Measurements from ENCODE around the gene ENTREP3. TPM values are rescaled to one million over a fixed set of nuclear protein-coding genes. Genes with fewer than 3 reads are reported as not detected.
A peak's percentile ranks its signal among the peaks of the same experiment; 100 is the strongest.

ENTREP3 gene
- total RNA-seq, 1 donor from 2014 or later: 14.8 TPM

DNA sequence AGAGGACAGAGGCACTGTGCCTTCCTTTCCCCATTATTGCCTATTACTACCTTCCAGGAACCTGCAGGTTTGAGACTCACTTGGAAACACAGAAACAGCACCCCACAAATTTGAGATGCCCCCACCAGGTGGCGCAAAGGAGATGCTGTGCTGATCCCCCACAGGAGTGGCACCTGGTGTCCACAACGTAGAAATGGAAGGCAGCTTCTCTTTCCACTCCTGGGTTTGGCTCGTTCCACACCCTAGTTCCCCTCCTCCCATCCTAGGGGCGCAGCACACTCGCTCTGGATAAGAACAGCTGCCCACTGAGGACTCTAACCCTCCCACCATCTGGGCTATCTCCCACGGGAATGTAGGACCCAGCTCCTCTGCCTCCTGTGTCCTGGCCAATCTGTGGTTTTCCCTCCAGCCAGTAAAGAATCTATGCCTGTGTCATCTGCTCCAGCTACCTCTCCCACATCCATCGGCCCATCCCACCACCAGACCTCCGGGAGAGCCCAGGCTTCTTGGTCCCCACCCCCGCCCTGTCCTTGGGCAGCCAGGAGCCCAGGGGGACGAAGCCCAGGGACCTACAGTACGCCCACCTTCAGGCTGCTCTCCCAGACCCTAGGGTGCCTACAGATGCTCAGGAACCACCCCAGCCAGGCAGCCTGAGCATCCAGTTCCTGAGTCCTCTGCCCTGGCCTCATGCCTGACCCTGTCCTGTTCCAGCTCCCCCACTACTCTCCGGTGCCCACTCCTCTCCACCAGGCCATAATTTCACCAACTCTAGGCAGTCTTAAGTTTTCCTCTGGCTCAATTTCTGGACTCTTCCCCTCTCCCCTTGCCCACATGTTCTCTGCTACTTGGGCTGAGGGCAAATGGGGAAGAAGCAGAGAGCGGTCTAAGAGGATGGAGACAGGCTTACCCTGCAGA is 48.1 kb downstream of the ENTREP3 start:
- Mint-ChIP-seq H3K9me3 (no peaks in the 10 kb centered on the region), H3K36me3 (ENCODE audit: low read depth) (peaks cover 17% of the 10 kb centered on the region), H3K4me1 (peaks cover 20% of the 10 kb centered on the region), H3K4me3 (peak overlapping the region; percentile 52), H3K27me3 (no peaks in the 10 kb centered on the region), H3K27ac (peak overlapping the region; percentile 74)
- intact Hi-C loops (cut with micrococcal nuclease): loop anchor here (1.0 to 5.0 kb wide), 3 partner anchors 19 to 116 kb away; partner anchors contain the start of gene SCAMP3
- peak; percentile 38 for TF ChIP-seq CTCF (IDR thresholded peaks at IDR 0.05)
- DNase-seq (peak; percentile 84), ATAC-seq (ENCODE audit: low read depth) (peak; percentile 41)
- CTCF ChIA-PET: interaction anchor here (0.8 to 7.6 kb wide), 12 partner anchors 11 to 117 kb away, joined by 3 to 110 read pairs (median 5); partner anchors contain the start of genes KRTCAP2, RUSC1 and TRIM46
- POLR2A ChIA-PET: interaction anchor here (0.5 to 3.7 kb wide), 9 partner anchors 12 to 356 kb away, joined by 3 to 75 read pairs (median 6); no protein-coding TSS in a partner anchor

DNA sequence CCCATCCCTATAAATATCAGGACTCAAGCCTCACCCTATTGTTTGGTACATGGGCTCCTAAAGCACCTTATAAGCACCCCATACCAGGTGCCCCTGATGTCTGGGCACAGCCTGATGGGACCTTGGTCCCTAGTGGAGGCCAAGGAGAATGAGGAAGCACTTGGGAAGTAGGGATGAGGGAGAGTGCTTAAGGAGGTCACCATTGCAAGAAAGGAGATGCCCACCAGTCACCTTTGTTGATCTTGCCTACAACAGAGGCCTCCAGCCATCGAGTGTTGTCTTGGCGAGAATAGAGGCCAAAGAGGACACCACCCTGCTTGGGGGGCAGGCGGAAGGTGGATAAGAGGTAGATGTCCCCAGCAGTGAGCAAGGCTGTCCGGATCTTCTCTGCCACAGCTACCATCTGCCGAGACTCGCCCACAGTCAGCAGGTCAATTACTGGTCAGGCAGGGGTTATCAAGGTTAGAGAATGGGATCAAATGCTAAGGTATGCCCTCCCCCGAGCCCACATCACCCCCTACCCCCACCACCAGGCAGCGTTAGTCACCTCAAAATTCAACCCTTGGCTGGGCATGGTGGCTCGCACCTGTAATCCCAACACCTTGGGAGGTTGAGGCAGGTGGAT is 49.2 kb downstream of the ENTREP3 start:
- ChIA-PET CTCF (interaction anchor here (1.7 to 7.6 kb wide), 2 partner anchors 19 to 114 kb away, joined by 4 to 110 read pairs; partner anchors contain the start of gene RUSC1), POLR2A (interaction anchor here (1.1 kb wide), 1 partner anchor 13 kb away, joined by 3 read pairs; no protein-coding TSS in a partner anchor)
- DNase-seq: no peak
- Mint-ChIP-seq H3K4me1 (peaks cover 20% of the 10 kb centered on the region), H3K27ac (no peak overlapping the region), H3K27me3 (no peaks in the 10 kb centered on the region), H3K4me3 (no peak overlapping the region), H3K36me3 (ENCODE audit: low read depth) (peaks cover 7% of the 10 kb centered on the region), H3K9me3 (no peaks in the 10 kb centered on the region)
- intact Hi-C loops (cut with micrococcal nuclease): loop anchor here (5.0 kb wide), 1 partner anchor 56 kb away; the partner anchor contains the start of gene SCAMP3
- no peak for ATAC-seq (ENCODE audit: low read depth)
- TF ChIP-seq CTCF (IDR thresholded peaks at IDR 0.05): no peak

DNA sequence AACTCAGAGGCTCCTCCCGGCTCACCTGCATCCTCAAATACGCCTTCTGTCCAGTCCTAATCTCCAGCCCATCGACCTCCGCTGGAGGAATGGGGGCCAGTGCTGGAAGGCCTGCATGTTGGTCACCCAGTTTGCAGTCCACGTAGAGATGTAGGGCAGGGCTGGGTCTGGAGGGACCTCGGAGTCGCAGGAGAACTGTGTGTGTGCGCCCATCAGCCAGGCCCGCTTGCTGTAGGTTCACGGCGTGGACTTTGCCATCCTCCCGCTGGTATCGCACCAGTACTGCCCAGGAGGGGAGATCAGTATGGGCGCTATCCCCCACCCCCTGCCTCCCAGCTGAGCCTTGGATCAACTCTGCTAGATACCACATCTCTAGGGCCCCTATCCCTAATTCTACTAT is 50.2 kb downstream of the ENTREP3 start:
- H3K9me3 Mint-ChIP-seq: no peaks in the 10 kb centered on the region
- no peak overlapping the region for H3K4me3 Mint-ChIP-seq

DNA sequence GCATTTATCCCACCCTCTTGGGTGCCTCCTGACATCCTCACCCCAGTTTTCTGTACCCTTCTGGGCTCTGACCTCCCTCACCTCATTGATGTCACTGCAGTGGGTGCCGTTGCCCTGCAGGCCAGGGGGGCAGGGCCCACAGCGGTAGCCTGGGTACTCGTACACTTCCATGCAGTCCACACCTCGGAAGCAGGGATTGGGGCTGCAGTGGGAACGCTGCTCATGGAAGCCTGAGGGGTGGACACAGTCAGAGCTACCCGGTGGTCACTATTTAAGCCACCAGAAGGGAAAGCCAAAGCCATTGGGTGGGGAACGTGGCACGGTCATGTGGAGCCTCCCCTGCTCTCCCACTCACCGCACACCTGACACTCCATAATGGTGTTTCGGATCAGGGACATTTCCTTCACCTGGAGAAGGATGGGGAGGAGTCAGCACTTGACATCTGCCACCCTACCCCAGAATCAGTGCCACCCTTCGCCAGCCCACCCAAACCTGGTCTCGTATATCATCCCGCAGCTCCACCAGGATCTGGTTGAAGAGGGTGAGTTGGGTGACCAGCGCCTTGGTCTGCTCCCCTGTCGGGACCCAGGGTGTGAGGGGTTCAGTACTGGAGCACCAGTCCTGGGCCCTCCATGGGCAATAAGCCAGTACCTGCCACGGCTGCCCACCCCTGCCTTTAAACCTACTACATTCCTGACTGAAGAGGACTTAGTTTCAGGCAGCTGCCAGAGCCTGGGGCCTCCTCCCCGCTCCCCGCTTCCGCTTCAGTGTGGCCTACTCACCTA is 52.4 kb downstream of the ENTREP3 start:
- DNase-seq (no peak), ATAC-seq (ENCODE audit: low read depth) (no peak)
- intact Hi-C loops (cut with micrococcal nuclease): no loop called here
- H3K27me3 Mint-ChIP-seq: no peaks in the 10 kb centered on the region
- H3K9me3 Mint-ChIP-seq: no peaks in the 10 kb centered on the region
- H3K4me1 Mint-ChIP-seq: peaks cover 11% of the 10 kb centered on the region
- no peak overlapping the region for H3K4me3 Mint-ChIP-seq
- POLR2A ChIA-PET: interaction anchor here (1.0 to 2.7 kb wide), 2 partner anchors 9 to 22 kb away, joined by 3 to 11 read pairs; no protein-coding TSS in a partner anchor
- CTCF ChIA-PET: interaction anchor here (1.1 to 7.6 kb wide), 4 partner anchors 9 to 48 kb away, joined by 4 to 110 read pairs (median 6); no protein-coding TSS in a partner anchor
- TF ChIP-seq CTCF (IDR thresholded peaks at IDR 0.05): no peak
- H3K36me3 Mint-ChIP-seq (ENCODE audit: low read depth): no peaks in the 10 kb centered on the region
- no peak overlapping the region for H3K27ac Mint-ChIP-seq

More for the DNA sequence above, 50.2 kb downstream of the ENTREP3 start:
- no peak for DNase-seq
- TF ChIP-seq CTCF (IDR thresholded peaks at IDR 0.05): no peak
- CTCF ChIA-PET: interaction anchor here (7.6 kb wide), 1 partner anchor 20 kb away, joined by 110 read pairs; no protein-coding TSS in a partner anchor
- H3K4me1 Mint-ChIP-seq: peaks cover 20% of the 10 kb centered on the region
- no peaks in the 10 kb centered on the region for H3K27me3 Mint-ChIP-seq
- H3K36me3 Mint-ChIP-seq (ENCODE audit: low read depth): peaks cover 2% of the 10 kb centered on the region
- ATAC-seq (ENCODE audit: low read depth): no peak
- POLR2A ChIA-PET: interaction anchor here (1.1 kb wide), 1 partner anchor 12 kb away, joined by 3 read pairs; no protein-coding TSS in a partner anchor
- H3K27ac Mint-ChIP-seq: no peak overlapping the region
- intact Hi-C loops (cut with micrococcal nuclease): loop anchor here (5.0 kb wide), 1 partner anchor 57 kb away; the partner anchor contains the start of gene SCAMP3
